Measurements from ENCODE around the gene NDUFAF8.

Gene NDUFAF8

DNA sequence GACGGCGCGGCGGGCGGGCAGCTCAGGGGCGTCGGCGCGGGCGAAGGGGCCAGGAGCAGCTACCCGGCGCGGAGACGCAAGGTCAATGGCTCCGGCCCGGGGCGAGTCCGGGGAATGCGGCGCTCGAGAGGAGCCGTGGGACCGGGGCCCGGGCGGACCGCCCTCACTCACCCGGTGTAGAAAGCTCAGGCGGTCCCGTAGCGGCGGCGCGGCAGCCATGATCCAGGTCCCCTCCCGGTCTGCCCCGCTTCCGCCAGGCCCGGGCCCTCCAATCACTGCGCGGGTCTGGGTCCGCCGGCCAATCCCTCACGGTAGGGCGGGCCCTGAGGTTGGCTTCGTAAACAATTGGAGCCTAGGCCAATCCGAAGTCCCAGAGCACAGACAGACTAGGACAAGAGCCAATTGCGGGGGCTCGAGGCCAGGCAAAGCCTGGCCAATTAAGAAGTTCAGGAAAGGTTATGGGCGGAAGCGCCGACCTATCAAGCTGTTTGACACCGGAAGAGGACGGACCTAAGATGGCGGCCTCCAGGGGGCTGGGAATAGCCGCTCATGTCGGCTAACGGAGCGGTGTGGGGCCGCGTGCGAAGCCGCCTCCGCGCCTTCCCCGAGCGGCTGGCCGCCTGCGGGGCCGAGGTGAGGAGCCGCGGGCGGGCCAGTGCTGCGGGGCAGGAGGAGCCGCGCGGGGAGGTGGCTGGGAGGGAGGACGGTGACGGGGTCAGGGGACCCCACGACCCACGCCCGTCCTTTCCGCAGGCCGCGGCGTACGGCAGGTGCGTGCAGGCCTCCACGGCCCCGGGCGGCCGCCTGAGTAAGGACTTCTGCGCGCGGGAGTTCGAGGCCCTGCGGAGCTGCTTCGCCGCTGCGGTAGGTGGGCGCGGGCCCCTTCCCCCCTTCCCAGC, at the start of gene NDUFAF8, which contains the start of gene TEPSIN:
Gene NDUFAF8, plus strand, starts transcription at position 504 of the 899 bp plus-strand sequence. Its CDS starts 46 bp downstream, at position 550.
Gene TEPSIN, minus strand, starts transcription at position 241 of the 899 bp plus-strand sequence. Its CDS starts 22 bp downstream, at position 219.
- FAIRE-seq (peak; percentile 87), DNase-seq (ENCODE audit: insufficient read length, low spot score) (peak; percentile 100)

DNA sequence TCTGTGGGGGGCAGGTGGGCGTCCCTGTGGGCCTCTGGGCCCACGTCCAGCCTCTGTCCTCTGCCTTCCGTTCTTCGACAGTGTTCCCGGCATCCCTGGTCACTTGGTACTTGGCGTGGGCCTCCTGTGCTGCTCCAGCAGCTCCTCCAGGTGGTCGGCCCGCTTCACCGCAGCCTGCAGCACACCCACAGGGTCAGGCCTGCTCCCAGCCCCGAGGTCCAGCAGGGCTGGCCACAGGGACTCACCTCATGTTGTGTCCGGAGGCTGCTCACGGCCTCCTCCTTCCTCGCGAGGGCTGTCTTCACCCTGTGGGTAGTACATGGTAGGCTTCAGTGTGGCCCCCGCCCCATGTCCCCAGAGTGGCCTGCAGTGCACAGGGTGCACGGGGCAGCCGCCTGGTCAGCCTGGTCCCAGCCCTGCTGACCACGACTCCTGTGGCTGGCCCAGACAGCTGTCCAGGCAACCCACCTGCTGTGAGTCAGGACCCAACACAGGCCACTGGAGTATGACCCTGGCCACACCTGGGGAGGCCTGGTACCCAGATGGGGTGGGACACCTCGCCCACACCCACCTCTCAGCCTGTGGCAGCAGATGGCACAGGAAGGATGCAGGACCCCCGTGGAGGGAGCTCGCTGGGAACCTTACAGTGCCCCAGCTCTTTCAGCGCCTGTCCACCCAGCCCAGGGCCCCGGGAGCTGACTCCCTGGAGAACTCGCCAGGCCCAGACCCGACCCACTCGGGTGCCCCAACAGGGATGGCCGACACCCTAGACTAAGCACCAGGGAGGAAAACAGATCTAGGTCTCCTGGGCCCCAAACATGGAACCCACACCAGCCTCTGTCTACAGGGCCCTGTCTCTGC, 49.2 kb upstream of the NDUFAF8 start:
- FAIRE-seq (no peak), DNase-seq (ENCODE audit: insufficient read length, low spot score) (no peak)

DNA sequence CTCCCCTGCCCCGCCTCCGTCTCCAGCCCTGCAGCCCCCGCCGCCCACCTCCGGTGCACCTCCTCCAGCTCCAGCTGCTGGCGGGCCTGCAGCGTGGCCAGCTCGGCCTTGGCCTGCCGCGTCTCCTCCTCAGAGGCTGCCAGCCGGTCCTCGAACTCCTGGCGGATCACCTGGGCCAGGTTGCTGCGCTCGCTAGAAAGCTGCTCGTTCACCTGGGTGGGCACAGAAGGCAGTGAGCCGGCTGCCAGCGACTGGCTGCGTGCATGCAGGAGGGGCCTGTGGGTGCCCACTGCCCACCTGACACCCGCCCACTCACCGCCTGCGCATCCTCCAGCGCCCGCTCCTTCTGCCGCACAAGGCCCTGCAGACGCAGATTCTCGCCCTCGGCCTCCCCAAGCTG, 48.5 kb upstream of the NDUFAF8 start:
- no peak for FAIRE-seq
- no peak for DNase-seq (ENCODE audit: insufficient read length, low spot score)

GRCh38 chr17:81191116-81191515, 48.0 kb upstream of the NDUFAF8 start:
- no peak for DNase-seq (ENCODE audit: insufficient read length, low spot score)
- FAIRE-seq = no peak

- DNase-seq (ENCODE audit: insufficient read length, low spot score) = no peak
- FAIRE-seq = no peak
These were observed 47.5 kb upstream of the NDUFAF8 start for GRCh38 chr17:81191646-81192045.

DNA sequence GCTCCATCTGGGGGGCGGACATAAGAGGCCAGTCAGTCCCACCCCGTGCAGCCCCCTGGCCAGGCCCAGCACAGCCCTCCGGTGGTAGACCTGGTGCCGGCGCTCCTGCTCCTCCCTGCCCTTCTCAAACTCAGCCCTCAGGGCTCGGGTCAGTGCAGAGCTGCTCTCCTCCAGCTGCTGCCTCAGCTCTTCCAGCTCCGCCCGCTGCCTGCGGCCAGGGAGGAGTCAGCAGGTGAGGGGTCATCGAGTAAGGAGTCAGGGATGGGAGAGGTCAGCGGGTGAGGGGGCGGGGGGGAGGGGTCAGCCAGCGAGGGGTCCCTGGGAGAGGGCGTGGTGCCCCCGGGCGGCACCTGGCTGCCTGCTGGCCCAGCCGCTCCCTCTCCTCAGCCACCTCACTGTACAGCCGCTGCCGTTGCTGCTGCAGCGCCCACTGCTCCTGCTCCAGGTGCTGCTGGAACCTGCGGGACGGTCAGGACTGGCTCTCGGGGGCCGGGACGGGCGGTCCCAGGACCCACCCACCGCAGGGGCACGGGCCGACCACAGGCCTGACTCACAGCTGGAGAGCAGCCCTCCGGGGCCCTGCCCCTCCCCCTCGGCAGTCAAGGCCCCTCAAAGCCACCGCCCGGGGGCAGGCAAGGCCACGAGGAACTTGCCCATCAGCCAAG, 46.6 kb upstream of the NDUFAF8 start:
- FAIRE-seq (no peak), DNase-seq (ENCODE audit: insufficient read length, low spot score) (no peak)

GRCh38 chr17:81193051-81193410, 46.1 kb upstream of the NDUFAF8 start:
- DNase-seq (ENCODE audit: insufficient read length, low spot score) = no peak
- no peak for FAIRE-seq

- FAIRE-seq (no peak), DNase-seq (ENCODE audit: insufficient read length, low spot score) (no peak)
These were observed 45.5 kb upstream of the NDUFAF8 start for GRCh38 chr17:81193470-81194224.

- DNase-seq (ENCODE audit: insufficient read length, low spot score) = no peak
- FAIRE-seq = no peak
These were observed 44.8 kb upstream of the NDUFAF8 start for GRCh38 chr17:81194225-81194760.

- FAIRE-seq = no peak
- DNase-seq (ENCODE audit: insufficient read length, low spot score) = no peak
These were observed 43.9 kb upstream of the NDUFAF8 start for GRCh38 chr17:81194941-81195901.

- no peak for DNase-seq (ENCODE audit: insufficient read length, low spot score)
- FAIRE-seq = no peak
These were observed 43.1 kb upstream of the NDUFAF8 start for GRCh38 chr17:81195941-81196495.

DNA sequence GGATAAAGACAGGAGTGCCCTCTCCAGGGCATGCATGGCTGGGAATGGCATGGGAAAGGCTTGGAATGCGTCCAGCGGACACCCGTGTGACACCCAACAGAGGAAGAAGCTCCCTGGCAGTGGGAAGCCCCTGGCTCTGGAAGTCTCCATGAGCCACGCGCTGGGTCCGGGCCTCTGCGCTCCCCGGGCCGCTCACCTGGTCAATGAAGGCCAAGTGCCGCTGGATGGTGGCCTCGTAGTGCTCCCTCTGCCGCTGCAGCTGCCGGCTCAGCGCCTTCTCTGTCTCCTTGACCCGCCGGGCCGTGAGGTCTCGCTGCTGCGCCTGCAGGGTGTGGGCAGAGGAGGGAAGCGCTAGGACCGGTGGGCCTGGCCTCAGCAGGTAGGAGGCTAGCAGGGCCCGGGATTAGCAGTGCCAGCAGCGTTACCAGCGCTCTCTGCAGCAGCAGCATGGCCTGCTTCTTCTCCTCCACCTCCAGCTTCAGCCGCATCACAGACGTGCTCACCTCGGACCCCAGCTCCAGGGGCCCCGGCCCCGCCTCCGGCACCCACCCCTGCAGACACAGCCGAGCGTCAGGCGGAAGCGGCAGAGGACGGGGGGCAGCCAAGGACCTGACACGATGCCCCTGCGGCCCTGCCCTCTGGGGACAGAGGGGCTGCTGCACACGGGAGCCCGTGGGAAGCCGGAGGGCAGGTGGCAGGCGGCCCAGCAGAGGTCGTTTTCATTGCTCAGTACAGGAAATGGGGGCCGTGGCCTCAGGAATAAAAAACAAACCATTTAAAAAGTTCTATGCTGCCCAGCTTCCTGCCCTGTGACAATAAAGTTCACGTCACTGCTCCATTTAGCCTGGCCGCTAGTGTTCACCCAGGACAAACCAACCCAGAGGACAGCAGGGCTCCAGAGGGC, 42.4 kb upstream of the NDUFAF8 start:
- FAIRE-seq (no peak), DNase-seq (ENCODE audit: insufficient read length, low spot score) (no peak)

DNA sequence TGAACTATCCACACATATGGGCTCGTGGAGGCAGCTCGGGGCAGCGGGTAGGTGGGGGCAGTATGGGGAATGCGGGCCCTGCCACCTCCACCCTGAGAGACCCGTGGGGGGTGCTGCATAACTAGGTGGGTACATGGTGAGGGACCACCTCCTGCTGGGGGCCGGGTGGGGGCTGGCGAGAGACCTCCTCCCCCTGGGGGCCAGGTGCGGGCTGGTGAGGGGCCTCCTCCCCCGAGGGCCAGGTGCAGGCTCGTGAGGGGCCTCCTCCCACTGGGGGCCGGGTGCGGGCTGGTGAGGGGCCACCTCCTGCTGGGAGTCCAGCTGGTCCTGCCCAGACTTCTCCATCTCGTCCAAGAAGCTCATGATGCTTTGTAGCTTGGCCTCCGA, 41.7 kb upstream of the NDUFAF8 start:
- DNase-seq (ENCODE audit: insufficient read length, low spot score) (no peak), FAIRE-seq (no peak)

DNA sequence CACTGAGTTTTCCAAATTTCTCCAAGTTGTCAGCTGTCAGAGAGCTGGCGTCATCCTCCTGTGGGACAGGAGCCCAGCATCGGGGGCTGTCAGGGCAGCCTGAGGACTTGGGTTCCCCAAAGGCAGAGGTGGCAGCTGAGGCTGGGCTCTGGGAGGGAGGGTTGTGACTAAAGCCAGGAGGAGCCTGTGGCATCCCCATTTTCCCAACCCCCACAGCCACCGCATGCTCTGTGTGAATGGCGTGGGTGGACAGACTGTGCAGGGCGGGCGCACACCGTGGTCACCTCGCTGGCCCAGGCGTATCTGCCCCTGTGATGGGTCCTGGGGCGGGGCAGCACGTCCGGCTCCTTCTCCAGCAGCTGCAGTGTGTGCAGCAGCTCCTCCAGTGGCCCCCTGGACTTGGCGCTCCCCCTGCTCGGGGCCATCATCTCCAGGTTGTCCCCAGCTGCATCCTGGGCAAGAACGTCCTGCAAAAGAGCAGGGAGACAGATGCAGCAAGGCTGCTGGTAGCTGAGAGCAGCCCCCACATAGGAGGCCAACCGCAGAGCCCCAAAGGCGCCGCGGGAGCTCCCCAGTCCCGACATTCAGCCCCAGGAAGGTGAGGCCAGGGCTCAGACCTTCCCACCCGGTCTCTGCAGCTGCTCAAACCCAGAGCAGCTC, 41.2 kb upstream of the NDUFAF8 start:
- DNase-seq (ENCODE audit: insufficient read length, low spot score) = no peak
- no peak for FAIRE-seq

GRCh38 chr17:81198826-81199481, 40.2 kb upstream of the NDUFAF8 start:
- no peak for DNase-seq (ENCODE audit: insufficient read length, low spot score)
- no peak for FAIRE-seq

DNA sequence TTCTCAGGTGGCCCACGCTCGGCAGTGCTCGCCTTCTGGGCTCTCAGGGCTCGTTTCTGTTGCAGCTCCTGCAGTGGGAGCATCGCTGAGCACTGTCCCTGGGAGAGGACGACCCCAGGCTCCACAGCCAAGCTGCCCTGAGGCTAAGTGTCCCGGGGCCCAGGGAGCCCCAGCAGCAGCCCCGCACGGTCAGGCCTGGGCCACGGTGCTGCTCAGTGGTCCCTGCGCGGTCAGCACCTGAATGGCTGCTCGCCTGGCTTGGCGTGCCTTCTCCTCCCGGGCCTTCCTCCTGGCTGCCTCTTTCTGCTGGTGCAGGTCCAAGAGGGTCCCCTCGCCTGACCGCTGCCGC, 39.7 kb upstream of the NDUFAF8 start:
- FAIRE-seq = no peak

GRCh38 chr17:81200201-81200600, 38.9 kb upstream of the NDUFAF8 start:
- DNase-seq (ENCODE audit: insufficient read length, low spot score) (no peak), FAIRE-seq (no peak)

More for the DNA sequence above, 39.7 kb upstream of the NDUFAF8 start:
- DNase-seq (ENCODE audit: insufficient read length, low spot score) = no peak
